Activated naive CD4-positive, alpha-beta T cell treated with anti-CD3 and anti-CD28 coated beads, Interleukin-2, amount 50 U/mL, for 16 hours (primary cell): Measurements from ENCODE around the gene CFAP92.

Source experiments
- DNase-seq: peaks from one replicate; pipeline ENCODE4 v3.0.0-alpha.2; 2020

Gene CFAP92

DNA sequence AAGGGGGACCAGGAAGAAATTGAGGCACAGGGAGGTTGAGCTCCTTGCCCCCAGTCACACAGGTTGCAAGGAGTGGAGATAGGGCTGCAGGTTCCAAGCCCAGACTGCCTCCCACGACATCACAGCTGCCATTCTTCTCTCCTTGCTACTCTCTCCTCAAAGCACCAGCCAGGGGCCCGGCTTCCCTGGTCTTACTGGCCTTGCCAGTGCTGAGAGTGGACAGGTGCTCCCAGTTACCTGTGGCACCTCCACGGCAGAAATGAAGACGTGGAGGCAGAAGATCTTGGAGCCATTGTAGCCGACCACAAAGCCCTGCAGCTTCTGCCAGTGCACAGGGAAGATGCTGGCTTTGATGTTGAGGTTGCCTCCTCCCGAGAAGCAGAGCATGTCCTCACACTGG lies 132.4 kb downstream of the CFAP92 start:
- no peak for DNase-seq
